Endothelial cell of umbilical vein (primary cell): Measurements from ENCODE around the gene ATP10B. TPM values are rescaled to one million over a fixed set of nuclear protein-coding genes. Genes with fewer than 3 reads are reported as not detected.

ENCODE experiments used
- BruUV-seq: library from RNA; stranded (reverse); fragments of 400-500 nt; replicated peaks from 2 replicates; lab custom pipeline; 2021; lab: Mats Ljungman, UMichigan
- CTCF ChIA-PET: fragments of 300-600, 350-600 bp; sonication (Branson Sonifier 250); formaldehyde crosslinking; loops from one replicate; lab custom pipeline; 2021; ENCODE audit warnings: antibody characterized with exemption, inconsistent platforms; lab: Charles Lee
- POLR2A ChIA-PET: fragments of 300-600, 350-600 bp; sonication (Branson Sonifier 250); formaldehyde crosslinking; loops from one replicate; lab custom pipeline; 2021; ENCODE audit warnings: antibody characterized with exemption, inconsistent platforms; lab: Charles Lee
- DNase-seq: peaks from one replicate; pipeline ENCODE4 v3.0.0-alpha.2; 2011; ENCODE audit warnings: low read depth, low spot score
- FAIRE-seq: peaks from 2 replicates; lab custom pipeline; 2011; peaks lifted over from hg19 to GRCh38; lab: Jason Lieb, UNC
- H2AFZ ChIP-seq: 2 replicates; pipeline ENCODE4 v1.6.0; 2012; ENCODE audit warnings: low read depth, low read length, control low read depth, inconsistent platforms
- H3K27ac ChIP-seq: 2 replicates; pipeline ENCODE4 v1.5.1; 2011; ENCODE audit warnings: low read depth, mild to moderate bottlenecking, control low read depth, low read length, moderate library complexity; ENCODE audit not compliant: insufficient read depth
- H3K27me3 ChIP-seq, 2 experiments: 2 replicates each; pipeline versions ENCODE4 v1.6.0 to v1.6.1; 2011; ENCODE audit warnings: low read length in 2 of 2, mixed read lengths in 1 of 2; ENCODE audit not compliant: control insufficient read depth in 2 of 2, insufficient read depth in 2 of 2
- H3K36me3 ChIP-seq, 2 experiments: 2 replicates in 1 of 2; 3 replicates in 1 of 2; pipeline ENCODE4 v1.5.1; 2011; ENCODE audit warnings: low read length in 2 of 2, mild to moderate bottlenecking in 1 of 2, moderate library complexity in 1 of 2; ENCODE audit not compliant: control insufficient read depth in 2 of 2, insufficient read depth in 2 of 2; ENCODE audit errors: extremely low read depth in 1 of 2
- H3K4me1 ChIP-seq: 3 replicates; pipeline ENCODE4 v1.5.1; 2011; ENCODE audit warnings: mild to moderate bottlenecking, low read length; ENCODE audit not compliant: control insufficient read depth, insufficient read depth; ENCODE audit errors: extremely low read depth
- H3K4me2 ChIP-seq: 2 replicates; pipeline ENCODE4 v1.6.1; 2011; ENCODE audit warnings: low read length, control low read depth, mixed read lengths; ENCODE audit not compliant: insufficient read depth
- H3K4me3 ChIP-seq, 3 experiments: fragments of 200-600 bp in 1 of 3; sonication (generic), shearing (Covaris generic) in 1 of 3; replicated peaks in 1 of 3; 2 replicates each; pipeline ENCODE4 v1.5.1; 2011 to 2016; ENCODE audit warnings: control low read depth in 3 of 3, low read length in 3 of 3, mild to moderate bottlenecking in 2 of 3, inconsistent platforms in 1 of 3, low read depth in 1 of 3, moderate library complexity in 1 of 3; ENCODE audit not compliant: insufficient read depth in 1 of 3
- H3K79me2 ChIP-seq: 2 replicates; pipeline ENCODE4 v1.6.0; 2012; ENCODE audit warnings: low read length, inconsistent platforms; ENCODE audit not compliant: control insufficient read depth, insufficient read depth
- H3K9ac ChIP-seq: replicated peaks from 2 replicates; pipeline ENCODE3; 2011; ENCODE audit warnings: low read length, control low read depth; ENCODE audit not compliant: insufficient read depth; ENCODE audit errors: extremely low read depth
- H3K9me1 ChIP-seq: replicated peaks from 3 replicates; pipeline ENCODE4 v1.6.0; 2011; ENCODE audit warnings: mild to moderate bottlenecking, low read length; ENCODE audit not compliant: control insufficient read depth, insufficient read depth; ENCODE audit errors: extremely low read depth
- H3K9me3 ChIP-seq: replicated peaks from 2 replicates; pipeline ENCODE4 v1.5.1; 2012; ENCODE audit warnings: low read length, inconsistent platforms; ENCODE audit not compliant: control insufficient read depth, insufficient read depth
- H4K20me1 ChIP-seq: replicated peaks from 2 replicates; pipeline ENCODE3; 2011; ENCODE audit warnings: mild to moderate bottlenecking, low read length; ENCODE audit not compliant: control insufficient read depth, insufficient read depth; ENCODE audit errors: extremely low read depth
- CTCF ChIP-seq, 2 donors: IDR thresholded peaks; 1 replicate in 1 of 2; 2 replicates in 1 of 2; pipeline ENCODE4 v1.5.1; 2011; ENCODE audit warnings: low read length in 2 of 2, mild to moderate bottlenecking in 2 of 2, moderate library complexity in 2 of 2, control low read depth in 1 of 2, inconsistent platforms in 1 of 2, low read depth in 1 of 2; ENCODE audit not compliant: insufficient read depth in 1 of 2; ENCODE audit errors: extremely low read depth in 1 of 2
- EZH2 ChIP-seq: IDR thresholded peaks from 2 replicates; pipeline ENCODE4 v1.6.1; 2012; ENCODE audit warnings: borderline replicate concordance, low read depth, mild to moderate bottlenecking, moderate library complexity, low read length, inconsistent platforms; ENCODE audit not compliant: severe bottlenecking
- FOS ChIP-seq: IDR thresholded peaks from 2 replicates; pipeline ENCODE4 v1.6.1; 2011; ENCODE audit warnings: mild to moderate bottlenecking, low read length, moderate library complexity, borderline replicate concordance; ENCODE audit not compliant: insufficient read depth
- GATA2 ChIP-seq: IDR thresholded peaks from 2 replicates; pipeline ENCODE4 v1.7.0; 2011; ENCODE audit warnings: low read depth, mild to moderate bottlenecking, moderate library complexity, mixed read lengths, low read length; ENCODE audit not compliant: insufficient read length, insufficient read depth
- JUN ChIP-seq: IDR thresholded peaks from 2 replicates; pipeline ENCODE4 v1.6.1; 2011; ENCODE audit warnings: borderline replicate concordance, low read depth; ENCODE audit not compliant: insufficient read length, insufficient read depth
- MAX ChIP-seq: IDR thresholded peaks from 2 replicates; pipeline ENCODE4 v1.6.1; 2011; ENCODE audit not compliant: insufficient read depth, insufficient read length
- MYC ChIP-seq: IDR thresholded peaks from one replicate; pipeline ENCODE4 v1.6.1; 2011; ENCODE audit warnings: mild to moderate bottlenecking, low read depth, low read length
- POLR2A ChIP-seq: IDR thresholded peaks from 2 replicates; pipeline ENCODE4 v1.6.1; 2012; ENCODE audit warnings: low read depth, mild to moderate bottlenecking, control low read depth, low read length
- POLR2AphosphoS5 ChIP-seq: IDR thresholded peaks from 2 replicates; pipeline ENCODE4 v1.6.1; 2012; ENCODE audit warnings: low read depth, mild to moderate bottlenecking, control low read depth, low read length, moderate library complexity; ENCODE audit not compliant: insufficient read depth
- dilution Hi-C: fragments of 300-500 bp; cut with MboI; formaldehyde crosslinking; loops from one replicate; pipeline ENCODE4 v1.15.0; 2019; ENCODE audit warnings: low sequenced_read_pairs; ENCODE audit not compliant: extremely low pct_ligation_motif_present
- intact Hi-C: fragments of 100-400 bp; cut with micrococcal nuclease; formaldehyde crosslinking; loops from one replicate; pipeline ENCODE4 v1.10.0; 2022
- polyA plus RNA-seq, 4 experiments: library from polyadenylated mRNA; depleted of rRNA in 3 of 4; stranded (reverse) in 3 of 4; unstranded in 1 of 4; fragments of >200 nt; gene quantifications; 2 replicates each; pipeline versions ENCODE4 v1.2.1 to v1.2.3, GENCODE V29; 2011 to 2012; ENCODE audit warnings: missing spikeins in 1 of 4
- total RNA-seq: library from RNA; stranded (reverse); gene quantifications from 2 replicates; pipeline ENCODE4 v1.2.3, GENCODE V29; 2021

The ATP10B gene
- total and polyA plus RNA-seq, 2 donors (not counting 3 experiments of a cell fraction or from before 2014, with no cell fraction given): not detected

GRCh38 chr5:160537116-160537515 lies 314.9 kb downstream of the ATP10B start:
- CTCF ChIA-PET: no interaction called here
- no peaks in the 10 kb centered on the region for H3K36me3 ChIP-seq
- no peak overlapping the region for H2AFZ ChIP-seq
- no peak overlapping the region for H3K27ac ChIP-seq
- H3K9me1 ChIP-seq: no peaks in the 10 kb centered on the region
- no peaks in the 10 kb centered on the region for H3K79me2 ChIP-seq
- no peaks in the 10 kb centered on the region for H3K27me3 ChIP-seq
- DNase-seq (no peak), FAIRE-seq (no peak)
- H3K4me1 ChIP-seq: no peaks in the 10 kb centered on the region
- TF ChIP-seq POLR2A (no peak), MAX (no peak), POLR2AphosphoS5 (no peak), MYC (no peak), JUN (no peak), EZH2 (no peak), GATA2 (no peak), FOS (no peak), CTCF (IDR thresholded peaks at IDR 0.05; ENCODE audit: extremely low read depth in 1 of 2, insufficient read depth in 1 of 2, low read depth in 1 of 2, low read length in 2 of 2) (no peak)
- BruUV-seq: no TSS peak
- H3K4me2 ChIP-seq: no peak overlapping the region
- dilution Hi-C loops: no loop called here
- H4K20me1 ChIP-seq: no peaks in the 10 kb centered on the region
- no peaks in the 10 kb centered on the region for H3K9me3 ChIP-seq
- intact Hi-C loops: no loop called here
- no peak overlapping the region for H3K9ac ChIP-seq
- H3K4me3 ChIP-seq: no peak overlapping the region
- POLR2A ChIA-PET: no interaction called here
